Endothelial cell (in vitro differentiated cells): ENCODE measurements around the gene KPNB1. TPM values are rescaled to one million over a fixed set of nuclear protein-coding genes. Genes with fewer than 3 reads are reported as not detected.

Experiments used
- DNase-seq: peaks from one replicate; pipeline ENCODE4 v3.0.0; 2021; ENCODE audit warnings: low spot score
- H3K27ac Mint-ChIP-seq: one replicate; pipeline ENCODE4 v1.8.0; 2021; ENCODE audit warnings: mixed read lengths, inconsistent platforms; ENCODE audit not compliant: unreplicated experiment
- H3K27me3 Mint-ChIP-seq: one replicate; pipeline ENCODE4 v1.8.0; 2021; ENCODE audit warnings: mild to moderate bottlenecking, moderate library complexity, mixed read lengths, inconsistent platforms; ENCODE audit not compliant: unreplicated experiment
- H3K36me3 Mint-ChIP-seq: one replicate; pipeline ENCODE4 v1.8.0; 2021; ENCODE audit warnings: mild to moderate bottlenecking, low read depth, mixed read lengths, inconsistent platforms; ENCODE audit not compliant: unreplicated experiment
- H3K4me1 Mint-ChIP-seq: one replicate; pipeline ENCODE4 v1.8.0; 2021; ENCODE audit warnings: mild to moderate bottlenecking, mixed read lengths, inconsistent platforms; ENCODE audit not compliant: unreplicated experiment
- H3K4me3 Mint-ChIP-seq: one replicate; pipeline ENCODE4 v1.8.0; 2021; ENCODE audit warnings: mild to moderate bottlenecking, mixed read lengths, inconsistent platforms; ENCODE audit not compliant: unreplicated experiment
- H3K9me3 Mint-ChIP-seq: one replicate; pipeline ENCODE4 v1.8.0; 2021; ENCODE audit warnings: mixed read lengths, inconsistent platforms; ENCODE audit not compliant: unreplicated experiment
- CTCF ChIP-seq: fragments of 200-600 bp; sonication (generic); IDR thresholded peaks from one replicate; pipeline ENCODE4 v1.5.0; 2021; ENCODE audit warnings: antibody characterized with exemption; ENCODE audit not compliant: unreplicated experiment
- total RNA-seq: library from RNA; stranded (reverse); fragmentation: NEBNext Ultra II Directional; extraction: Animal tissue kit (Norgen Biotek cat#: 25700); gene quantifications from one replicate; pipeline ENCODE4 v1.2.1, GENCODE V29; 2021; ENCODE audit not compliant: unreplicated experiment

KPNB1 gene
- total RNA-seq, 1 donor from 2014 or later, result 376 TPM

DNA sequence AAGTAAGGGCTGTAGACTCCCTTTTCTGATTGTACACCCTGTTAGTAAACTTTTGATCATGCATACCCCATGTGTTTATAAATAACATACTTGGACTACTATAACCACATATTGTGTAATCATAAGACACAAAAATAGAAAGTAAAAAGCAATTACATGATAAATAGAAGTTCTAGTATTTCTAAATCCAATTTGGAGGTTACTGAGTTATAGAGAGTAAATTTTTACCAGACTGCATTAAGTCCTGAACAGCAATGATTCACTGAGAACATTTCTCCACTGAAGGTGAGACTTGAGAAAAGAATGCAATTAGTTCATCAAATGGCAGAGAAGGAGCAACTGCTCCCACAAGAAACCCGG lies 36.5 kb downstream of the KPNB1 start:
- H3K4me1 Mint-ChIP-seq, result peaks cover 7% of the 10 kb centered on the region
- H3K27me3 Mint-ChIP-seq, result no peaks in the 10 kb centered on the region
- no peaks in the 10 kb centered on the region for H3K9me3 Mint-ChIP-seq
- H3K4me3 Mint-ChIP-seq, result no peak overlapping the region
- DNase-seq, result no peak
- TF ChIP-seq CTCF, result no peak
- no peak overlapping the region for H3K27ac Mint-ChIP-seq
- H3K36me3 Mint-ChIP-seq, result peaks cover 40% of the 10 kb centered on the region

DNA sequence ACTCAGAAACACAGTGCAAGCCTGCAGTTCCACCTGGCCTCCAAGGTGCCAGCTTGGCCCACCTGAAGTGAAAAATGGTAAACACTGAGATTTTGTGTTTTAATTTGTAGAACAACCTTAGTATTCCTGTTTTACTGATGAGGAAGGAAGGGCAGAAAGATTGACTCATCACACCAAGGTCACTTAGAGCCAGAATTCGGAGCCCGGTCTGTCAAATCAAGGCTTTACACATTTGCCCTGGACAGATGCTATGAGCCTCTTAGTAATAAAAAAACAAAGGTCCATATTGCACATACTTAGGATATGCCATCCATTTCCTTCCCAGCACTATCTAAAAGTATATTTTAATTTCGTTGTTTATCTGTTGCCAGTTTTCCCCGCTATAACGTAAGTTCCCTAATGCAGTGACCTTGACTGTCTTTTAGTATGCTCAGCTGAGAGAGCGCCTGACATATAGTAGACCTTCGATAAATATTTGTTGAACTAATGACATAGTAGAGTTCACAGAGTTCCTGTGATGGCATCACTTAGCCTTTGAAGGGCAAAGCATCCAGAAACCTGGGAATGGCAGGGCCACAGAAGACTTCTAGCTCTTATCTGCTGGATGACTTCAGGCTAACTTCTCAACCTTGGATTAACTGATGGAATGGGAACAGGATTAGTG lies 37.1 kb downstream of the KPNB1 start:
- no peak overlapping the region for H3K27ac Mint-ChIP-seq
- H3K27me3 Mint-ChIP-seq, result no peaks in the 10 kb centered on the region
- no peak for TF ChIP-seq CTCF
- H3K4me3 Mint-ChIP-seq, result no peak overlapping the region
- no peak for DNase-seq
- peaks cover 12% of the 10 kb centered on the region for H3K4me1 Mint-ChIP-seq
- no peaks in the 10 kb centered on the region for H3K9me3 Mint-ChIP-seq
- peaks cover 39% of the 10 kb centered on the region for H3K36me3 Mint-ChIP-seq

DNA sequence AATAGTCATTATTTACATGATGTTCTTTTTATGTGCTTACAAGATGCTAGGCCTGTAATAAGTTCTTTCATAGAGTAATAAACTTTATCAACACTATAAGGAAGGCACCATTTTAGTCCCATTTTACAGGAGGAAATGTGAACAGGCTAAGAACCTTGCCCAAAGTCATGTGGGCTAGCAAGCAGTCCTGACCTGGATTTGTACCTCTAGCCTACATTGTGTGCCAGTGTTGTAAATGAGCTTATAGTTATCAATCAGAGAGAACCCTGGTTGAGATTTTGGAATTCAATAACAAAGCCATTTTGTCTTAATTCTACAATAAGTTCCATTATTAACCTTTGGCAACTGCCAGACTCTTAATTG lies 37.6 kb downstream of the KPNB1 start:
- DNase-seq, result no peak
- Mint-ChIP-seq H3K9me3 (no peaks in the 10 kb centered on the region), H3K27me3 (no peaks in the 10 kb centered on the region), H3K27ac (no peak overlapping the region), H3K4me3 (no peak overlapping the region), H3K4me1 (peaks cover 17% of the 10 kb centered on the region), H3K36me3 (peaks cover 34% of the 10 kb centered on the region)
- TF ChIP-seq CTCF, result no peak

DNA sequence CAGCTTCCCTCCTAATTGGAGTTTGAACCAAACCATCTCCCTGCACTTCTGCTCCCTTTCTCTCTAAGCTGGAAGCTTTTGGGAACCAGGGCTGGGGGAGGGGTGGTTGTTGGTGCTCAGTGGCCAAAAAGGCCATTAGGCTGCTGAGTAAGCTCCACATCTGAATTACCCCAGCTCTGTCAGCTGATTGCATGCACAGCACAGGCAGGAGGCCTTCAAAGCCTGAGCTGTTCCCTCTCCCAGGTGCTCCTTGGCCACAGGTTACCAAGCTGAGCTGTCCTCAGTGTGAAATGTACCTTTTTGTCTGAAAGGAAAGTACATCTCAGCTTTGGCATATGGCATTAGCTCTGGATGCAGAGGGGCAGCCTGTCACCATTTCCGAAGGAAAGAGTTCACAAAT lies 38.0 kb downstream of the KPNB1 start:
- no peak for DNase-seq
- H3K27me3 Mint-ChIP-seq, result no peaks in the 10 kb centered on the region
- no peak overlapping the region for H3K27ac Mint-ChIP-seq
- no peaks in the 10 kb centered on the region for H3K9me3 Mint-ChIP-seq
- peaks cover 30% of the 10 kb centered on the region for H3K36me3 Mint-ChIP-seq
- peaks cover 21% of the 10 kb centered on the region for H3K4me1 Mint-ChIP-seq
- no peak for TF ChIP-seq CTCF
- no peak overlapping the region for H3K4me3 Mint-ChIP-seq

GRCh38 chr17:47690121-47690520 lies 40.4 kb downstream of the KPNB1 start:
- TF ChIP-seq CTCF, result no peak
- H3K36me3 Mint-ChIP-seq, result peaks cover 16% of the 10 kb centered on the region
- H3K27me3 Mint-ChIP-seq, result no peaks in the 10 kb centered on the region
- H3K4me3 Mint-ChIP-seq, result no peak overlapping the region
- H3K4me1 Mint-ChIP-seq, result peaks cover 32% of the 10 kb centered on the region
- no peaks in the 10 kb centered on the region for H3K9me3 Mint-ChIP-seq
- H3K27ac Mint-ChIP-seq, result no peak overlapping the region
- DNase-seq, result no peak
